DMS153 treated with DMSO at 0.1 percent for 48 hours (cell line): ENCODE data around the gene AKAP10.
A peak's percentile ranks its signal among the peaks of the same experiment; 100 is the strongest.
"Not testable (repeated sequence)": the region's sequence is repeated elsewhere in the genome, so short reads cannot be mapped to it uniquely, and the experiment has no call there.

Experiments
- DNase-seq: peaks from one replicate; lab custom pipeline; 2025; ENCODE audit not compliant: unreplicated experiment; lab: John Stamatoyannopoulos, UW

Gene AKAP10

DNA sequence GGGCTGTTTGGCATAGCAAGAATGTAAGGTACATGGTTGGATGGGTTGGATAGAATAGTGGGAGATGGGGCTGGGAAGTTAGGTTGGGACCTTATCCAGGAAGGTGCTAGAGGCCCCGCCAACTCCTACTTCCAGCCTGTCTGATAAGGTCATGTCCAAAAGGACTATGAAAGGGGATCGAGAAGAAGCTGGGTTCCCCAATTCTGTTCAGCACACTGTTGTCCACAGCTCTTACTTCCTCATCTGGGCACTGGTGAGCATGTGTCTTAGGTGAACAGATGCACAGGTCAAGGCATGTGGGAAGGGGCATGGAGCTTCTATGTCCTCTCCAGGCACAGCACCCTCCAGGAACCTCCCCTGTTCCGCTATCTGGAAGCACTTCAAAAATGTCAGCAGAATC is 104.3 kb downstream of the AKAP10 start:
- no peak for DNase-seq

GRCh38 chr17:19868079-19868395 is 109.6 kb downstream of the AKAP10 start:
- no peak for DNase-seq

DNA sequence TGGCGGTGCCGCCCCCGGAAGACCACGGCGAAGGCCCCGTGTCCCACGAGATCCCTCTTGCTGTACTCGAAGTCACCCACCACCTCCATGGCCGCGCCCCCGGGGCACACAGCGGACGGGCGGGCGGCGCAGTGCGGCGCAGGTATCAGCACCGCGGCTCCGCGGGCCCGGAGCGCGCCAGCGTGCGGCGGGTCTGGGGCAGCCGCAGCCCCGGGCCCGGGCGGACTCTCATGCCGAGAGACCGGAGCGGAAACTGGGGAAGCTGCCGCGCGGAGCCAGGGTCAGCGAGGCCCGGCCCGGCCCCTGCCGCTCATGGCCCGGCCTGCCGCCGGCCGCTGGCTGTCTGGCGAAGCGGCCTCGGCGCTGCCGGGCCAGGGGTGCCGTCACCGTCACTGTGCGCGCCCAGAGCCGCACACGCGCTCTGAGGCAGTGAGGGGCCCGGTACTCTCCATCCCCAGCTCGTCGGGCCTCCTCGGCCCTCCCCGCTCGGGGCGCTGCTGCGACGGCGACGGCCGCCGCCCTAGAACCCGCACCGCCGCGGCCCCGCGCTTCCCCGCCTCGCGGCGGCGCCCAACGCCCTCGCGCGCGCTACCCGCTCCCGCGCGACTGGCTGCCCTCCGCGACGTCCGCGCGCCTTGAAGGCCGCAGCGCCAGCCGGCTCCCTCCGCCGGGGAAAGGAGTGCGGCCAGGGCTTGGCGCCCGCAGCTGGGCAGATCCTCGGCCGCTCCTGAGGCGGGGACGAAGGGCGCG is 110.1 kb downstream of the AKAP10 start, which contains the start of gene ULK2:
Gene ULK2, minus strand, starts transcription at position 608 of the 750 bp plus-strand sequence. Its CDS starts 519 bp downstream, at position 89.
- peak; percentile 11 for DNase-seq

DNA sequence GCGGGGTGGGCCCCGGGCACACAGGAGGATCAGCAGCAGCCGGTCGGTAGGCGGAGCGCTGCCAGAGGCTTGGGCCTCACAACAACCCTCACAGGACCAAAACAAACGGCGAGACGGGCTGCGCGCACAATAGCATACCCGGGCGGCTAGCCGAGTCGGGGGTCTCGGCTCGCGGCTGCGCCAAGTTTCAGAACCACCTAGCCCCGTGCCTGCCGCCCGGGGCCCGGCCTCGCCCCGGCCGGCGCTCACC is 110.6 kb downstream of the AKAP10 start:
- DNase-seq: no peak

- DNase-seq: no peak
These were observed 112.6 kb downstream of the AKAP10 start for GRCh38 chr17:19865021-19865420.

- DNase-seq: not testable (repeated sequence)
These were observed 116.9 kb downstream of the AKAP10 start for GRCh38 chr17:19860647-19861177.

- DNase-seq: no peak
These were observed 120.0 kb downstream of the AKAP10 start for GRCh38 chr17:19857640-19858039.
